ENCODE data around the gene SELENOI. TPM values are rescaled to one million over a fixed set of nuclear protein-coding genes. Genes with fewer than 3 reads are reported as not detected.

Gene SELENOI, protein sequence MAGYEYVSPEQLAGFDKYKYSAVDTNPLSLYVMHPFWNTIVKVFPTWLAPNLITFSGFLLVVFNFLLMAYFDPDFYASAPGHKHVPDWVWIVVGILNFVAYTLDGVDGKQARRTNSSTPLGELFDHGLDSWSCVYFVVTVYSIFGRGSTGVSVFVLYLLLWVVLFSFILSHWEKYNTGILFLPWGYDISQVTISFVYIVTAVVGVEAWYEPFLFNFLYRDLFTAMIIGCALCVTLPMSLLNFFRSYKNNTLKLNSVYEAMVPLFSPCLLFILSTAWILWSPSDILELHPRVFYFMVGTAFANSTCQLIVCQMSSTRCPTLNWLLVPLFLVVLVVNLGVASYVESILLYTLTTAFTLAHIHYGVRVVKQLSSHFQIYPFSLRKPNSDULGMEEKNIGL
- polyA plus RNA-seq = 10 to 100 TPM in 2 of 4 donors, 1 to 10 TPM in 2; 4.3 to 36.4 (median 8.2) TPM
- long read RNA-seq, donor 1 = 0 reads
- long read RNA-seq, donor 2 = 0 reads
- long read RNA-seq, donor 3, full-length matches to known transcripts = 1 of 1 reads
- long read RNA-seq, donor 3, partial matches to known transcripts = 0 of 1 reads
- long read RNA-seq, donor 3, other reads (novel, unspliced or antisense) = 0 of 1 reads
- long read RNA-seq, donor 4 = 0 reads
- long read RNA-seq, donor 5 = 0 reads
- long read RNA-seq, donor 6, full-length matches to known transcripts = 2 of 2 reads
- long read RNA-seq, donor 6, partial matches to known transcripts = 0 of 2 reads
- long read RNA-seq, donor 6, other reads (novel, unspliced or antisense) = 0 of 2 reads
- long read RNA-seq, donor 7 = 0 reads
- long read RNA-seq, donor 8 = 0 reads
- long read RNA-seq, donor 9, full-length matches to known transcripts = 1 of 1 reads
- long read RNA-seq, donor 9, partial matches to known transcripts = 0 of 1 reads
- long read RNA-seq, donor 9, other reads (novel, unspliced or antisense) = 0 of 1 reads
- long read RNA-seq, donor 10 = 0 reads

DNA sequence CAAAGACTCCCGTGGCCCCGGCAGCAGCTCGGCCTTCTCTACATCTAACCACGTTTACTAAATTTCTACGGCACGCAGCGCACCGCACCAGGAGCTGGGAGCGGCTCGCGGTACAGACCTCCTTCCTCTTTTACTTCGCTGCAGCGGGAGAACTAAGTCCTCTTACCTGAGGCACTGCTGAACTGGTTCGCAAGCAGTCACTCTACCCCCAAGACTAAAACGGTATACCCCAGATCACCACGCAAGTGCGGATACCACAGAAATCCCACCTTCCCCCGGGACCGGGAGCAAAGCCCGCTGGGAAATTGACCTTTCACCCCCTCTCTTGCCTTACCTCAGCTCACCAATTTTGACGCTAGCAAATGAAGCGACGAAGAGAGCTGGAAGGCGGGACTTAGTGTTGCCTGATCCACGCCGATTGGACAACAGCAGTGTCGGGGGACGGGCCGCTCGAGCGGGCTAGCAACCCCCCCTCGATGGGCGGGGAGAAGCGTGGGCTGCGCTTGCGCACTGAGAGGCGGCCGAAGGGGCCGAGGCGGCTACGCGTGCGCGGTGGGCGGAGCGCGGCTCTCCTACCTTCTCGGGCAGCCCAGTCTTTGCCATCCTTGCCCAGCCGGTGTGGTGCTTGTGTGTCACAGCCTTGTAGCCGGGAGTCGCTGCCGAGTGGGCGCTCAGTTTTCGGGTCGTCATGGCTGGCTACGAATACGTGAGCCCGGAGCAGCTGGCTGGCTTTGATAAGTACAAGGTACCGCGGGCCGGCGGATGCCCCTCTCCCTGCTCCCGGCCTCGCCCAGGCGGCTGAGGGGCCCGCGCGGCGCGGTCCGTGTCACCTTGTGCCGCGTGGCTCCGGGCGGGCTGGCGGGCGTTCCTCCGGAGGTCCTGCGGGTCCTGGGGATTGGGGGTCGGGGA lies at the start of gene SELENOI:
Gene SELENOI (plus strand): TSS at position 599 of the 909 bp plus-strand sequence. CDS start 90 bp downstream, at position 689.
- Histone ChIP-seq H3K27ac (ENCODE audit: low read depth in 1 of 3, low read length in 2 of 3) (peak within 1 kb of the TSS; percentile 92 to 96 (median 96)), H3K9me3 (ENCODE audit: control insufficient read depth in 2 of 2, insufficient read depth in 1 of 2, low read depth in 1 of 2, low read length in 1 of 2) (no peaks in the 10 kb centered on the region), H3K4me3 (ENCODE audit: low read depth in 1 of 3, low read length in 3 of 3) (peak within 1 kb of the TSS; percentile 71 to 96 (median 87)), H3K27me3 (ENCODE audit: control insufficient read depth in 3 of 3, insufficient read depth in 3 of 3, low read length in 3 of 3) (no peaks in the 10 kb centered on the region), H3K36me3 (ENCODE audit: control insufficient read depth in 3 of 3, insufficient read depth in 2 of 3, low read depth in 1 of 3, low read length in 3 of 3) (peaks cover 0 to 4% (median 0%) of the 10 kb centered on the region in 3 donors), H3K4me1 (ENCODE audit: control insufficient read depth in 3 of 3, insufficient read depth in 2 of 3, low read depth in 1 of 3, low read length in 2 of 3) (peaks cover 2 to 11% (median 8%) of the 10 kb centered on the region in 3 donors)
- 0 to 1% (median 0%) methylated on average over 70 to 80 of the region's 80 CpGs for WGBS, 3 donors
- FAIRE-seq = no peak
- DNase-seq = peak; percentile 100

DNA sequence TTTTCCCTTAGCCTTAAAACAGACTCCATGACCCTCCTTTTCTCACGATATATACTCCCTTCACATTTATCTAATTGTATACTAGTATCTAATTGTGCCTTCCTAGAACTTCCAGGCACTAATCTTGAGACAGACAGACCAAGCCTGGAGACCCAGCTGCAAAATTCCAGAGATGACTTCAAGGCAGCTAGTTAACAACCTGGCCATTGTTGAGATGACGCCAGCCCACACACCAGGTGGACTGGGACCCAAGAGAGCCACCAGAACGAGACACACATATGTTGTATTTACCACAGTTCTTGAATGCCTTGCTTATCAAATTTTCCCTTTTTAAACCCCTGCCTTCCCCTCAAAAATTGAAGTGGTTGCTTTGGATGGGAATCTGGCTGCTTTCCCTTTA lies 48.9 kb upstream of the SELENOI start:
- Histone ChIP-seq H3K4me1 (ENCODE audit: control insufficient read depth in 3 of 3, insufficient read depth in 2 of 3, low read depth in 1 of 3, low read length in 2 of 3) (peaks cover 0 to 10% (median 4%) of the 10 kb centered on the region in 3 donors), H3K36me3 (ENCODE audit: control insufficient read depth in 3 of 3, insufficient read depth in 2 of 3, low read depth in 1 of 3, low read length in 3 of 3) (no peaks in the 10 kb centered on the region), H3K27me3 (ENCODE audit: control insufficient read depth in 3 of 3, insufficient read depth in 3 of 3, low read length in 3 of 3) (peaks cover 0 to 49% (median 0%) of the 10 kb centered on the region in 3 donors), H3K27ac (ENCODE audit: low read depth in 1 of 3, low read length in 2 of 3) (no peak overlapping the region), H3K4me3 (ENCODE audit: low read depth in 1 of 3, low read length in 3 of 3) (no peak overlapping the region), H3K9me3 (ENCODE audit: control insufficient read depth in 2 of 2, insufficient read depth in 1 of 2, low read depth in 1 of 2, low read length in 1 of 2) (no peaks in the 10 kb centered on the region)
- FAIRE-seq (no peak), DNase-seq (no peak)
- 88 to 93% (median 90%) methylated on average over 3 of the region's 3 CpGs for WGBS, 3 donors

DNA sequence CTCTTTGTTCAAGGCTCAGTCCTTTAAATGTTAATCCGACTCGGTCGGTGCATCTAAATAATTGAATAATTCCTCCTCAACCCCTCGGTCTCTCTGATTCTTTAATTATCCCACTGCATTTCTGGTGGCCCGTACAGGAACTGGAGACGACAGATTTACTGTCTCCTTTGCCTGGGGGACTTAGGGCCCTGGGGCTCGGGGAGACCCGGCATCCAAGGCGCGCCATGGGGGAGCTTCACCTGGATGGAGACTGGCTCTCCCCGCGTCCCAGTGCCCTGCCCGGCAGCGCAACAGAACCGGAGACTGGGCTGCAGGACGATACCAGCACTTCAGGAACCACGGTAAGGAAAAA lies 47.7 kb upstream of the SELENOI start:
- peak overlapping the region in 2 of 3 donors; percentile 47 to 82 for H3K27ac ChIP-seq (ENCODE audit: low read depth in 1 of 3, low read length in 2 of 3)
- FAIRE-seq = no peak
- WGBS, 3 donors = 48 to 80% (median 53%) methylated on average over 17 of the region's 17 CpGs
- H3K36me3 ChIP-seq (ENCODE audit: control insufficient read depth in 3 of 3, insufficient read depth in 2 of 3, low read depth in 1 of 3, low read length in 3 of 3) = no peaks in the 10 kb centered on the region
- peak overlapping the region in 2 of 3 donors; percentile 48 to 51 for H3K4me3 ChIP-seq (ENCODE audit: low read depth in 1 of 3, low read length in 3 of 3)
- DNase-seq = no peak
- H3K27me3 ChIP-seq (ENCODE audit: control insufficient read depth in 3 of 3, insufficient read depth in 3 of 3, low read length in 3 of 3) = peaks cover 0 to 52% (median 0%) of the 10 kb centered on the region in 3 donors
- peaks cover 0 to 10% (median 4%) of the 10 kb centered on the region in 3 donors for H3K4me1 ChIP-seq (ENCODE audit: control insufficient read depth in 3 of 3, insufficient read depth in 2 of 3, low read depth in 1 of 3, low read length in 2 of 3)
- no peaks in the 10 kb centered on the region for H3K9me3 ChIP-seq (ENCODE audit: control insufficient read depth in 2 of 2, insufficient read depth in 1 of 2, low read depth in 1 of 2, low read length in 1 of 2)

DNA sequence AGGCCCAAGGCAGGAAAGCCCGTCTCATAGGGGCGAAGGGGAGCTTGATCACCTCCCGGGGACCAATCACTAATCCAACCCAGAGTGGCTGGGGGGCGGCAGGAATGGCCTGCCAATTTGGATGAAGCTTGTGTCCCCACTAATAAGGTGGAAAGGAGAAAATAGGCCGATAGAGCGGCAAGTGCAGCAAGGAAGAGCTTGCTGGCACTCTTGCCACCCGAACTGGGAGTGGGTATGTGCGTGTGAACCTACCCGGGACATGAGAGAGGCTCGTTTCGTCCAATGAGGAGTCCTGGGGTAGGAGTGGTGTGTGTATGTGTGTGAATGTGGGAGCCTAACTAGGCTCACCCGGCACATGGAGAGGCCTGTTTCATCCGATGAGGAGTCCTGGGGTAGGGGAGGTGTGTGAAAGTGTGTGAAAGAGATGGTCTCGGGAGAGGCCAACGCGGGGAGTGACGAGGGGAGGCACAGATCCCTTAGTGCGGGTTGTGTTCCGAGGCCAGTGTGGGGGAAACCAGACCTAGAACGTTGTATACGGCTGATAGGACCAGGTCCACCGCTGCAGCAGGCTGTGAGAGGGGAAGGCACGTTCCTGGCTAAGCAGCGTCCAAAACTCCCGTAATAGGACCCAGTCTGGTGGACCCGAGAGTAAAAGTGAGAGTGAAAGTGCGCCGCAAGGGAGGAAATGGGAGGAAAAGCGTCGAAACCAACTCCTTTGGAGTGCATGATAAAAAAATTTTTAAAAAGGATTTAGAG lies 47.1 kb upstream of the SELENOI start:
- peak overlapping the region; percentile 31 to 51 (median 48) for H3K4me3 ChIP-seq (ENCODE audit: low read depth in 1 of 3, low read length in 3 of 3)
- H3K4me1 ChIP-seq (ENCODE audit: control insufficient read depth in 3 of 3, insufficient read depth in 2 of 3, low read depth in 1 of 3, low read length in 2 of 3) = peaks cover 0 to 10% (median 4%) of the 10 kb centered on the region in 3 donors
- FAIRE-seq (no peak), DNase-seq (peak; percentile 50 to 80)
- WGBS, 3 donors = 7 to 10% (median 9%) methylated on average over 30 of the region's 30 CpGs
- no peaks in the 10 kb centered on the region for H3K36me3 ChIP-seq (ENCODE audit: control insufficient read depth in 3 of 3, insufficient read depth in 2 of 3, low read depth in 1 of 3, low read length in 3 of 3)
- no peaks in the 10 kb centered on the region for H3K9me3 ChIP-seq (ENCODE audit: control insufficient read depth in 2 of 2, insufficient read depth in 1 of 2, low read depth in 1 of 2, low read length in 1 of 2)
- H3K27me3 ChIP-seq (ENCODE audit: control insufficient read depth in 3 of 3, insufficient read depth in 3 of 3, low read length in 3 of 3) = peaks cover 0 to 52% (median 0%) of the 10 kb centered on the region in 3 donors
- peak overlapping the region; percentile 34 to 82 (median 47) for H3K27ac ChIP-seq (ENCODE audit: low read depth in 1 of 3, low read length in 2 of 3)

DNA sequence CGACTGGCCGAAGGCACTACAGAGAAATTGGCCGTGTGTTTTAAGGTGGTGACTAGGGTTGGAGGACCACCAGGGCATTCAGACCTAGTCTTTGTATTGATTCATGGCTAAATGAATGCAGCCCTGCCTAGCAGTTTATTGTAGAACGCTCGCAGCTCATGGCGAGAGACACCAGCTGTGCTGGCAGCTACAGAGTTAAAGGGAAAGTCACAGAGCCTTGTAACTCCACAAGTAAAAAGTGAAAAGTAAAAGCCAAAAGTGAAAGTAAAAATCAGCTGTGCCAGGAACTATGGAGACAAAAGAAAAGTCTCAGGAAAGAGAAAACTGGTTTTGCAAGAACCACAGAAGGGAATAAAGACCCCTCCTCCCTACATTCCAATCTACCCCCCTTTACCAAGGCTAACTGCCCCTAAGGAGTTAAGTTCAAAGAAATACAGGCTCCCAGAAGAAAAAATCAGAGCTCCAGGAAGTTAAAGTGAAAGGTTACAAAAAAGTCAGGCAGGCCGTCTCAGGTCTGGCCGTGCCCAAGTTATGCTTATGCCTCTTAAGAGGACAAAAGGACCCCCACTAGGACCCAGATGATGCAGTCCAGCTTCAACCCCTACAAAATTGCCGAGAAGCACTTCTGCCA lies 46.4 kb upstream of the SELENOI start:
- peaks cover 0 to 10% (median 4%) of the 10 kb centered on the region in 3 donors for H3K4me1 ChIP-seq (ENCODE audit: control insufficient read depth in 3 of 3, insufficient read depth in 2 of 3, low read depth in 1 of 3, low read length in 2 of 3)
- H3K27ac ChIP-seq (ENCODE audit: low read depth in 1 of 3, low read length in 2 of 3) = peak overlapping the region; percentile 36 to 84 (median 82)
- H3K9me3 ChIP-seq (ENCODE audit: control insufficient read depth in 2 of 2, insufficient read depth in 1 of 2, low read depth in 1 of 2, low read length in 1 of 2) = no peaks in the 10 kb centered on the region
- peak overlapping the region; percentile 31 to 51 (median 48) for H3K4me3 ChIP-seq (ENCODE audit: low read depth in 1 of 3, low read length in 3 of 3)
- WGBS, 3 donors = 1 to 4% (median 2%) methylated on average over 9 of the region's 9 CpGs
- H3K36me3 ChIP-seq (ENCODE audit: control insufficient read depth in 3 of 3, insufficient read depth in 2 of 3, low read depth in 1 of 3, low read length in 3 of 3) = no peaks in the 10 kb centered on the region
- FAIRE-seq = no peak
- H3K27me3 ChIP-seq (ENCODE audit: control insufficient read depth in 3 of 3, insufficient read depth in 3 of 3, low read length in 3 of 3) = peaks cover 0 to 52% (median 0%) of the 10 kb centered on the region in 3 donors
- DNase-seq = peak; percentile 77 to 85

DNA sequence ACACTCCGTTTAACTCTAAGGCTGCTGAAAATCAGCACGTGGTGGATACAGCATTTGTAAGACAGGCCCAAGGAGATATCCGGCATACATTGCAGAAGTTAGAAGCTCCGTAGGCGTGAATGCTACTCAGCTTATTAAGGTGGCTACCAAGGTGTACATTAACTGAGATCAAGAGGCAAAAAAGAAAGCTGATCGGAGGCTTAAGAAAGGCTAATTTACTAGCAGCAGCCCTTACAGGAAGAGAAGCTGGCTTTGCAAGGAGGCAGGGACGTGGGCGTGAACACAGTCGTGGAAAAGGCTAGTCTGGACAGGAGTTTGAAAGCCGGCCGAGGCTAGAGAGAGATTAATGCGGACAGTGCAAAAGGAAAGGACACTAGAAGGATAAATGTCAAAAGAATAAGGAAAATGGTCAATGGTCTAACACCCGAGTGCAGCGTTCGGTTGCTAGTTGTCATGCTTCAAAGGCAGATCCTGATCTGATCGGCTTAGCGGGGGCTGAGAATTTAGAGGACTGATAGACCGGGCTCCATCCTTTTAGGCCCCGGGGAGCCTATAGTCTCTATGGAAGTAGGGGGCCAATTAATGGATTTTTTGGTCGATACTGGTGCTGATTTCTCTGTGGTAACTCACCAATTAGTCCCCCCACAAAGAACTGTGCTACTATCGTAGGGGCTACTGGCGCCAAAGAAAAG lies 45.6 kb upstream of the SELENOI start:
- H3K4me3 ChIP-seq (ENCODE audit: low read depth in 1 of 3, low read length in 3 of 3) = peak overlapping the region in 1 of 3 donors; percentile 48
- no peaks in the 10 kb centered on the region for H3K36me3 ChIP-seq (ENCODE audit: control insufficient read depth in 3 of 3, insufficient read depth in 2 of 3, low read depth in 1 of 3, low read length in 3 of 3)
- no peaks in the 10 kb centered on the region for H3K9me3 ChIP-seq (ENCODE audit: control insufficient read depth in 2 of 2, insufficient read depth in 1 of 2, low read depth in 1 of 2, low read length in 1 of 2)
- 36 to 42% (median 38%) methylated on average over 22 of the region's 22 CpGs for WGBS, 3 donors
- FAIRE-seq (no peak), DNase-seq (peak in 1 of 2 donors; percentile 70)
- peak overlapping the region in 2 of 3 donors; percentile 82 to 83 for H3K27ac ChIP-seq (ENCODE audit: low read depth in 1 of 3, low read length in 2 of 3)
- peaks cover 0 to 47% (median 0%) of the 10 kb centered on the region in 3 donors for H3K27me3 ChIP-seq (ENCODE audit: control insufficient read depth in 3 of 3, insufficient read depth in 3 of 3, low read length in 3 of 3)
- H3K4me1 ChIP-seq (ENCODE audit: control insufficient read depth in 3 of 3, insufficient read depth in 2 of 3, low read depth in 1 of 3, low read length in 2 of 3) = peaks cover 0 to 10% (median 4%) of the 10 kb centered on the region in 3 donors

Measured in small intestine (tissue), 16 donors.